Hepatocyte (in vitro differentiated cells): Measurements from ENCODE around the gene TMPRSS5.

Experiments used
- CTCF ChIP-seq: fragments of 200-600 bp; sonication (generic); IDR thresholded peaks from 2 replicates; pipeline ENCODE4 v1.5.1; 2016; ENCODE audit warnings: antibody characterized with exemption, mild to moderate bottlenecking; ENCODE audit not compliant: poor library complexity
- EZH2phosphoT487 ChIP-seq: fragments of 200-600 bp; sonication (generic); IDR thresholded peaks from one replicate; pipeline ENCODE4 v1.6.1; 2018; ENCODE audit warnings: antibody characterized with exemption, mild to moderate bottlenecking, low read depth, moderate library complexity; ENCODE audit not compliant: unreplicated experiment, severe bottlenecking

DNA sequence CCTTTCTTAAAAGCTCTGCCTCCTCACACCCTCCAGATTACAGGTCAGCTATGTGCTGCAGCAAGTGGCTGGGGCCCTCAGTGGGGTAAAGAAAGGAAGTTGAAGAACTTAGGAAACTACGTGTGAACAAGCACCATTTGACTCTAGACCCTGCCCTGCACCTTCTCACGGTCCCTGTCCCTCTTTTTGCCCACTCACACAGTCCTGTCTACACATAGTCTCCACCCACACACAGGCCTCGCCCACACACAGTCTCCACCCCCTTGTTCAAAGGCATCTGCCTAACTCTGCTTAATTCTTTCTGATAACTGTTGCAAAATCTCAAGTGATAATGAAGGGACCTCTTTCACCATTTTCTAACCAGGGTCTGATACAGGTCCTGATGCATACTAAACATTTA, 59.0 kb downstream of the TMPRSS5 start:
- TF ChIP-seq CTCF: no peak
- no peak for TF ChIP-seq EZH2phosphoT487
